ENCODE data around the gene SRRM5. TPM values are rescaled to one million over a fixed set of nuclear protein-coding genes. Genes with fewer than 3 reads are reported as not detected.
A peak's percentile ranks its signal among the peaks of the same experiment; 100 is the strongest.

SRRM5 gene
- total and polyA plus RNA-seq, 4 donors, result 0.07 to 0.09 (median 0.09) TPM

- Histone ChIP-seq H3K4me3 (ENCODE audit: low read depth in 1 of 3, low read length in 3 of 3) (peak overlapping the region; percentile 70 to 100 (median 93)), H3K9me3 (ENCODE audit: control insufficient read depth in 4 of 4, low read length in 3 of 4) (no peaks in the 10 kb centered on the region), H3K27me3 (ENCODE audit: control insufficient read depth in 4 of 4, insufficient read depth in 4 of 4, low read length in 3 of 4) (no peaks in the 10 kb centered on the region), H3K9ac (ENCODE audit: low read depth in 1 of 2, low read length in 2 of 2) (peak overlapping the region; percentile 56 to 96), H3K36me3 (ENCODE audit: control insufficient read depth in 4 of 4, insufficient read depth in 3 of 4, low read depth in 1 of 4, low read length in 3 of 4) (no peaks in the 10 kb centered on the region), H3K4me1 (ENCODE audit: control insufficient read depth in 4 of 4, insufficient read depth in 4 of 4, low read length in 3 of 4) (peaks cover 0 to 16% (median 11%) of the 10 kb centered on the region in 4 donors), H3K27ac (ENCODE audit: low read depth in 1 of 2, low read length in 2 of 2) (peak overlapping the region; percentile 83 to 91)
- TF ChIP-seq SP1 (IDR thresholded peaks at IDR 0.05) (no peak), CTCF (IDR thresholded peaks at IDR 0.05; ENCODE audit: low read depth, low read length, missing input control) (no peak), NR2F2 (IDR thresholded peaks at IDR 0.05) (no peak), HNF4G (IDR thresholded peaks at IDR 0.05) (no peak), ZBTB33 (IDR thresholded peaks at IDR 0.05) (no peak), GABPA (IDR thresholded peaks at IDR 0.05 in 1 of 2, conservative IDR thresholded peaks at IDR 0.05 in 1 of 2) (no peak), REST (IDR thresholded peaks at IDR 0.05) (no peak), RXRA (IDR thresholded peaks at IDR 0.05) (no peak), FOXA2 (IDR thresholded peaks at IDR 0.05) (no peak), EGR1 (IDR thresholded peaks at IDR 0.05; ENCODE audit: low read depth in 2 of 2) (no peak), TAF1 (conservative IDR thresholded peaks at IDR 0.05) (no peak), ATF3 (IDR thresholded peaks at IDR 0.05) (no peak), FOXA1 (IDR thresholded peaks at IDR 0.05) (no peak), JUND (IDR thresholded peaks at IDR 0.05) (no peak), YY1 (IDR thresholded peaks at IDR 0.05) (no peak)
- WGBS, result 50% methylated on average over 23 of the region's 23 CpGs
- no peak for DNase-seq (ENCODE audit: low spot score)
These were observed 8.4 kb downstream of the SRRM5 start for GRCh38 chr19:43620061-43621001.

All from liver (tissue), 9 donors.